SIG-M5 (cell line): ENCODE results near the gene JCAD.

Experiments
- DNase-seq: peaks from one replicate; lab custom pipeline; 2025; lab: John Stamatoyannopoulos, UW

JCAD gene

GRCh38 chr10:30046476-30046875, 12.9 kb downstream of the JCAD start:
- no peak for DNase-seq

- no peak for DNase-seq
Observed at GRCh38 chr10:30045961-30046360, 13.4 kb downstream of the JCAD start.

- no peak for DNase-seq
Observed at GRCh38 chr10:30043476-30044270, 15.7 kb downstream of the JCAD start.

GRCh38 chr10:30042820-30043219, 16.6 kb downstream of the JCAD start:
- no peak for DNase-seq

GRCh38 chr10:30041196-30042105, 17.9 kb downstream of the JCAD start:
- no peak for DNase-seq

- no peak for DNase-seq
Observed at GRCh38 chr10:30040597-30040996, 18.8 kb downstream of the JCAD start.

- DNase-seq: no peak
Observed at GRCh38 chr10:30039988-30040387, 19.4 kb downstream of the JCAD start.

GRCh38 chr10:30039567-30039966, 19.8 kb downstream of the JCAD start:
- no peak for DNase-seq

- no peak for DNase-seq
Observed at GRCh38 chr10:30038781-30039536, 20.4 kb downstream of the JCAD start.

- DNase-seq: no peak
Observed at GRCh38 chr10:30037620-30038336, 21.6 kb downstream of the JCAD start.

GRCh38 chr10:30036811-30037210, 22.6 kb downstream of the JCAD start:
- no peak for DNase-seq

- DNase-seq: no peak
Observed at GRCh38 chr10:30036341-30036740, 23.0 kb downstream of the JCAD start.

- DNase-seq: no peak
Observed at GRCh38 chr10:30034433-30035137, 24.8 kb downstream of the JCAD start.

- DNase-seq: no peak
Observed at GRCh38 chr10:30032125-30032524, 27.3 kb downstream of the JCAD start.

- no peak for DNase-seq
Observed at GRCh38 chr10:30029872-30030256, 29.5 kb downstream of the JCAD start.

GRCh38 chr10:30029164-30029871, 30.1 kb downstream of the JCAD start:
- DNase-seq: no peak

- DNase-seq: no peak
Observed at GRCh38 chr10:30028738-30029030, 30.7 kb downstream of the JCAD start.

- no peak for DNase-seq
Observed at GRCh38 chr10:30028006-30028737, 31.2 kb downstream of the JCAD start.

- no peak for DNase-seq
Observed at GRCh38 chr10:30027057-30028005, 32.1 kb downstream of the JCAD start.
